DOHH2 (cell line): Measurements from ENCODE around the gene DMRTC1B.
"Not testable (repeated sequence)": the region's sequence is repeated elsewhere in the genome, so short reads cannot be mapped to it uniquely, and the experiment has no call there.

ENCODE experiments used
- H3F3A ChIP-seq: fragments of 200-600 bp; sonication (generic), shearing (Covaris generic); 2 replicates; pipeline ENCODE4 v1.6.0; 2016; ENCODE audit warnings: antibody characterized with exemption, mild to moderate bottlenecking; ENCODE audit not compliant: control insufficient read depth, insufficient read depth
- H3K27ac ChIP-seq: fragments of 200-600 bp; sonication (generic); 2 replicates; pipeline ENCODE4 v1.5.1; 2014; ENCODE audit warnings: low read depth, mild to moderate bottlenecking, low read length, moderate library complexity
- H3K27me3 ChIP-seq: fragments of 200-600 bp; sonication (generic); 2 replicates; pipeline ENCODE4 v1.6.1; 2014; ENCODE audit warnings: mild to moderate bottlenecking, low read length, mixed read lengths; ENCODE audit not compliant: control insufficient read depth
- H3K36me3 ChIP-seq: fragments of 200-600 bp; sonication (generic); 2 replicates; pipeline ENCODE4 v1.6.1; 2014; ENCODE audit warnings: mild to moderate bottlenecking, low read length, moderate library complexity, mixed read lengths; ENCODE audit not compliant: control insufficient read depth
- H3K4me1 ChIP-seq: fragments of 200-600 bp; sonication (generic); 2 replicates; pipeline ENCODE4 v1.6.1; 2014; ENCODE audit warnings: mild to moderate bottlenecking, low read length, mixed read lengths; ENCODE audit not compliant: control insufficient read depth
- H3K4me2 ChIP-seq: fragments of 200-600 bp; sonication (generic); 2 replicates; pipeline ENCODE4 v1.6.0; 2014; ENCODE audit warnings: mild to moderate bottlenecking, low read length, moderate library complexity
- H3K4me3 ChIP-seq: fragments of 200-600 bp; sonication (generic); 2 replicates; pipeline ENCODE4 v1.5.1; 2014; ENCODE audit warnings: mild to moderate bottlenecking, low read length, mixed read lengths
- H3K79me2 ChIP-seq: fragments of 200-600 bp; sonication (generic); 2 replicates; pipeline ENCODE4 v1.6.1; 2014; ENCODE audit warnings: mild to moderate bottlenecking, low read length, mixed read lengths; ENCODE audit not compliant: control insufficient read depth
- H3K9me2 ChIP-seq: fragments of 200-600 bp; sonication (generic); replicated peaks from 2 replicates; pipeline ENCODE4 v1.6.1; 2014; ENCODE audit warnings: mild to moderate bottlenecking, low read length, mixed read lengths; ENCODE audit not compliant: control insufficient read depth
- H3K9me3 ChIP-seq: fragments of 200-600 bp; sonication (generic); 2 replicates; pipeline ENCODE4 v1.6.1; 2014; ENCODE audit warnings: antibody characterized with exemption, low read length, mixed read lengths; ENCODE audit not compliant: control insufficient read depth, insufficient read depth
- H4K20me1 ChIP-seq: fragments of 200-600 bp; sonication (generic); 2 replicates; pipeline ENCODE4 v1.6.0; 2014; ENCODE audit warnings: low read depth, mild to moderate bottlenecking, antibody characterized with exemption, low read length, moderate library complexity; ENCODE audit not compliant: control insufficient read depth, insufficient read depth

Gene DMRTC1B

DNA sequence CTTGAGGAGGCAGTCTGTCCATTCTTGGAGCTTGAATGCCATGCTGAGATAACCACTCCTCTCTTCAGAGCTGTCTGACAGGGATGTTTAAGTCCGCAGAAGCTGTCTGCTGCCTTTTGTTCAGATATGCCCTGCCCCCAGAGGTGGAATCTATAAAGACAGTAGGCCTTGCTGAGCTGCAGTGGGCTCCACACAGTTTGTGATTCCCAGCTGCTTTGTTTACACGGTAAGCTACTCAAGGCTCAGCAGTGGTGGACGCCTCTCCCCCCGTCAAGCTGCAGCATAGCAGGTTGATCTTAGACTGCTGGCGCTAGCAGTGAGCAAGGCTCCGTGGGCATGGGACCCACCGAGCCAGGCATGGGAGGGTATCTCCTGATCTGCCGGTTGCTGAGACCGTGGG lies 16.2 kb upstream of the DMRTC1B start:
- not testable (repeated sequence) for H3K4me2 ChIP-seq, H4K20me1 ChIP-seq, H3K36me3 ChIP-seq, H3K79me2 ChIP-seq, H3K27ac ChIP-seq, H3F3A ChIP-seq, H3K9me2 ChIP-seq, H3K4me1 ChIP-seq, H3K9me3 ChIP-seq, H3K27me3 ChIP-seq, H3K4me3 ChIP-seq

DNA sequence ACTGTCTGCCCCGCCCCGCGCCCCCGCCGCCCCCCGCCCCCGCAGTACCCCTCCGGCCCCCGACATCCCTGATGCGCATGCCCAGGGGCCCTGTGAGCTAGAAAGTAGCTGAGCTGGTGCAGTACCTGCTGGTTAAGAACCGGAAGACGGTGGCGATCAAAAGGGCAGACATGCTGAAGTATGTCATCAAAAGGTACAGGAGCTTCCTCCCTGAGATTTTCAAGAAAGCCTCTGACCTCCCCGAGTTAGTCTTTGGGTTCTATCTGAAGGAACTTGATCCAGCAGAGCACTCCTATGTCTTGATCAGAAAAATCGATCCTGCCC lies 739 bp downstream of the DMRTC1B start:
- not testable (repeated sequence) for H4K20me1 ChIP-seq, H3F3A ChIP-seq, H3K9me2 ChIP-seq, H3K27ac ChIP-seq, H3K9me3 ChIP-seq, H3K4me3 ChIP-seq, H3K79me2 ChIP-seq, H3K36me3 ChIP-seq, H3K4me2 ChIP-seq, H3K4me1 ChIP-seq, H3K27me3 ChIP-seq

GRCh38 chrX:72778146-72778545 lies 1.5 kb downstream of the DMRTC1B start:
- H4K20me1 ChIP-seq, H3K27me3 ChIP-seq, H3K4me3 ChIP-seq, H3K9me3 ChIP-seq, H3K4me1 ChIP-seq, H3K9me2 ChIP-seq, H3K27ac ChIP-seq, H3F3A ChIP-seq, H3K79me2 ChIP-seq, H3K4me2 ChIP-seq, H3K36me3 ChIP-seq: not testable (repeated sequence)

- not testable (repeated sequence) for H3K4me3 ChIP-seq, H3K79me2 ChIP-seq, H3F3A ChIP-seq, H3K36me3 ChIP-seq, H3K27me3 ChIP-seq, H3K9me2 ChIP-seq, H3K9me3 ChIP-seq, H3K4me2 ChIP-seq, H4K20me1 ChIP-seq, H3K27ac ChIP-seq, H3K4me1 ChIP-seq
Measured at GRCh38 chrX:72782560-72782959, 5.9 kb downstream of the DMRTC1B start, which contains the start of gene FAM236B. TSS of gene FAM236B (minus strand) at chrX:72782660. CDS start at chrX:72782560, 100 bp downstream.

DNA sequence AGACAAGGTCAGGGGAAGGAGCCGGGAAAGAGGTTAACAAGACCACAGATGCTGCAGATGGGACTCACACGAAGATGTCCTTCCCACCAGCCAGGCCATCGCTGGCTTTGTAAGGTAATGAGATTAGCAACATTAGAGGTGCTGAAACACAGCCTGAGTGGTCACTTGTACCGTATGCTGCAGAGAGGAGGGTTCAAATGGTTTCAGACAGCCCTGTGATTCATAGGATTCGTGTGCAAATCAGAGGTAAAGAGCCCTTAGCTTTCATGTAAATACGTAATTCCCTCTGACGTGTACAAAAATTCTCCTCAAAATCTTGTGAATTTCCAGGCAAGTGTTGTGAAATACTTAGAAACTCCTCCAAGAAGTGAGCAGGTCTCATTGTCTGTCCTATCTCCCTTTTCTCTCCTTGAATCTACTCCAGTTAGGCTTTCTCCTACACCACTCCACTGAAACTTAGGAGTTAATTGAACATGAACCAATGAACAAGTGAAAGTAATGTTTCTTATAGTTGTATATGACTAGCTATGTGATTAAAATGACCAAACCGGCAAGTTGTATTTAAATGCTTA lies 6.8 kb downstream of the DMRTC1B start:
- not testable (repeated sequence) for H3K36me3 ChIP-seq, H3K9me3 ChIP-seq, H3K27ac ChIP-seq, H3K27me3 ChIP-seq, H4K20me1 ChIP-seq, H3K79me2 ChIP-seq, H3K4me2 ChIP-seq, H3K9me2 ChIP-seq, H3K4me3 ChIP-seq, H3K4me1 ChIP-seq, H3F3A ChIP-seq

DNA sequence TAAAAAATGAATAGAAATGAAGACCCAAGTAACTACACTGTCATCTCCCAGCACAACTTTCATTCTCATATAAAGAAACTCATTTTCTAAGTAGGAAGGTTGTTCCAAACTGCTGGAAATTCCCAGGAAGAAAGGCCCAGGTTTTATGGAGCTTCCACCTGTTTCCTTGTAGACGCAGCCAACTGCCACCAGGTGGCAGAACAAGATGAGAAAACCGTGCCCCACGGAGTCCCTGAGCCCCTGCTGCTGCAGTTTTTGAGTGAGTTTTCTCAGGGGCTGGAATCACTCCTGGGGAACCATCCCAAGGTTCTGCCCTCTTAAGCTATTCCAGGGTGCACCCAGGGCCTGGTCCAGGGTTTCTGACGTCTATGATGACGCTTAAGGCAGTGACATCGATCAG lies 7.3 kb downstream of the DMRTC1B start:
- not testable (repeated sequence) for H3F3A ChIP-seq, H3K9me3 ChIP-seq, H3K27me3 ChIP-seq, H3K9me2 ChIP-seq, H3K36me3 ChIP-seq, H3K4me3 ChIP-seq, H3K4me1 ChIP-seq, H3K79me2 ChIP-seq, H3K4me2 ChIP-seq, H4K20me1 ChIP-seq, H3K27ac ChIP-seq

- H3K27ac ChIP-seq, H3K27me3 ChIP-seq, H3K9me3 ChIP-seq, H3F3A ChIP-seq, H3K36me3 ChIP-seq, H3K4me3 ChIP-seq, H3K4me1 ChIP-seq, H3K79me2 ChIP-seq, H4K20me1 ChIP-seq, H3K9me2 ChIP-seq, H3K4me2 ChIP-seq: not testable (repeated sequence)
Measured at GRCh38 chrX:72788142-72788541, 11.5 kb downstream of the DMRTC1B start.

GRCh38 chrX:72790390-72790789 lies 13.7 kb downstream of the DMRTC1B start:
- H3F3A ChIP-seq, H3K9me3 ChIP-seq, H3K79me2 ChIP-seq, H3K4me2 ChIP-seq, H3K4me3 ChIP-seq, H3K27me3 ChIP-seq, H3K36me3 ChIP-seq, H3K4me1 ChIP-seq, H3K9me2 ChIP-seq, H4K20me1 ChIP-seq, H3K27ac ChIP-seq: not testable (repeated sequence)
